Lower leg skin (tissue), 3 donors: ENCODE results near the gene USP25.

Experiments used
- POLR2A ChIP-seq, 2 donors: fragments of 450-650 bp; IDR thresholded peaks; one replicate each; pipeline ENCODE4 v1.6.1; 2016 to 2017; ENCODE audit warnings: antibody characterized with exemption in 2 of 2, mild to moderate bottlenecking in 1 of 2, moderate library complexity in 1 of 2
- TF ChIP-seq, protein P1 (sequence below), 3 donors: fragments of 450-650 bp; IDR thresholded peaks; one replicate each; pipeline ENCODE4 v1.5.1; 2016; ENCODE audit warnings: antibody characterized with exemption in 3 of 3, mild to moderate bottlenecking in 3 of 3, moderate library complexity in 2 of 3

DNA sequence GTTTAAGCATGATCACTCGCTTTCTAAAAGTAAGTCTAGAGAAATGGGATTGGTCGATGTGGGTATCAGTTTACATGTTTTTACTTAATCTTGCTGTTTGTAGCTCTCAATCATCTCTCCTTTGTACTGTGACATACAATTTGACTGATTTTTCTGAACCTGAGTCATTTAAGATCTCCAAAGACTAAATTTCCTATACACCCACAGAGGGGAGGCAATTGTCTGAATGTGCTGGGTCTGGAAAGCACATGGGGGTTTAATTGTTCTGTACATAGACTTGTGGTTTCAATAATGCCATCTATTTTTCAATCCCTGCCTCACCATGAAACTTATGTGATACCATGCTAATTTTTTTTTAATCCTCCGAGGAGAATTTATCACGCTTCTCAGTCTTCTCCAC is 65.8 kb downstream of the USP25 start:
- no peak for TF ChIP-seq POLR2A (IDR thresholded peaks at IDR 0.05)
- TF ChIP-seq, protein P1, sequence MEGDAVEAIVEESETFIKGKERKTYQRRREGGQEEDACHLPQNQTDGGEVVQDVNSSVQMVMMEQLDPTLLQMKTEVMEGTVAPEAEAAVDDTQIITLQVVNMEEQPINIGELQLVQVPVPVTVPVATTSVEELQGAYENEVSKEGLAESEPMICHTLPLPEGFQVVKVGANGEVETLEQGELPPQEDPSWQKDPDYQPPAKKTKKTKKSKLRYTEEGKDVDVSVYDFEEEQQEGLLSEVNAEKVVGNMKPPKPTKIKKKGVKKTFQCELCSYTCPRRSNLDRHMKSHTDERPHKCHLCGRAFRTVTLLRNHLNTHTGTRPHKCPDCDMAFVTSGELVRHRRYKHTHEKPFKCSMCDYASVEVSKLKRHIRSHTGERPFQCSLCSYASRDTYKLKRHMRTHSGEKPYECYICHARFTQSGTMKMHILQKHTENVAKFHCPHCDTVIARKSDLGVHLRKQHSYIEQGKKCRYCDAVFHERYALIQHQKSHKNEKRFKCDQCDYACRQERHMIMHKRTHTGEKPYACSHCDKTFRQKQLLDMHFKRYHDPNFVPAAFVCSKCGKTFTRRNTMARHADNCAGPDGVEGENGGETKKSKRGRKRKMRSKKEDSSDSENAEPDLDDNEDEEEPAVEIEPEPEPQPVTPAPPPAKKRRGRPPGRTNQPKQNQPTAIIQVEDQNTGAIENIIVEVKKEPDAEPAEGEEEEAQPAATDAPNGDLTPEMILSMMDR (IDR thresholded peaks at IDR 0.05): no peak
